HG02970 (cell line): ENCODE results near the gene TNFRSF11A.

Source experiments
- ATAC-seq: cut with Tn5 transposase; IDR thresholded peaks from one replicate; pipeline ENCODE4 v1.9.1; 2021; ENCODE audit warnings: mild to moderate bottlenecking, moderate library complexity, moderate number of reproducible peaks; ENCODE audit not compliant: unreplicated experiment, low FRiP score

Gene TNFRSF11A

DNA sequence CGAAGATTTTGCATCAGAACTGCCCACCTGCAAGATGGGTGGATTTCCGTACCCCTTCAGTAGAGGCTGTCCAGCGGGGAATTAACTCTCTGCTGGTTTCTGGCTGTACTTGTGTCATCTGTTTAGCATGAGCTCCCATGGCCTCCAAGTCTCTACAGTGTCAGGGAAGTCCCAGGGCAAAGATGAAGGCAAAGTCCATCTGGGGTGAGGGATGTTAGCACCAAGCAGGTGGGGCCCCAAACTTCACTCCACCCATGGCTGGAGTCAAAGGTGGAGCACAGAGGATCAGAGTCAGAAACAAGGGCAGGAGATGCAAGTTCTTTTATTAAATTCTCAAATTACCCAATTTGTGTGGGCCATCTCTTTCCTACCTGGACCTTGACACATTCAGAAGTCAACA is 78.0 kb downstream of the TNFRSF11A start:
- no peak for ATAC-seq

- no peak for ATAC-seq
Observed at GRCh38 chr18:62404881-62405280, 79.8 kb downstream of the TNFRSF11A start.

- ATAC-seq, result no peak
Observed at GRCh38 chr18:62407660-62408059, 82.5 kb downstream of the TNFRSF11A start.

DNA sequence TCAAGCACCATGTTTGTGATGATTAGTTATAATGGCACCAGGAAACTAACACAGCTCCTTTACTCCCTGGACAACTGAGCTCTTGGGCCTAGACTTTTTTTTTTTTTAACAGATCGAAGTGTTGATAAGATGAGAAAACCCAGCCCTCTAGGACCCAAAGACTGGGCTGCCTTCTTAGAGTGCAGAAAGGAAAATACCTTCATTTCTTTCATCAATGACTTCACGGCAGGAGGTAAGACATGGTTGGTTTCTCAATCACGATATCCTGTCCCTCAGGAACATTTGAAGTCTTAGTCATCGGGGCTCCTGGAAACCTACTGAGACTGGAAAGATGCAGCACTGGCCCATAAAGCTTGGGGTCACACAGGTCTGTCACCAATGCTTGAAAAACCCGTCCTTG is 84.7 kb downstream of the TNFRSF11A start:
- no peak for ATAC-seq

GRCh38 chr18:62412231-62412979 is 87.3 kb downstream of the TNFRSF11A start:
- ATAC-seq, result no peak

DNA sequence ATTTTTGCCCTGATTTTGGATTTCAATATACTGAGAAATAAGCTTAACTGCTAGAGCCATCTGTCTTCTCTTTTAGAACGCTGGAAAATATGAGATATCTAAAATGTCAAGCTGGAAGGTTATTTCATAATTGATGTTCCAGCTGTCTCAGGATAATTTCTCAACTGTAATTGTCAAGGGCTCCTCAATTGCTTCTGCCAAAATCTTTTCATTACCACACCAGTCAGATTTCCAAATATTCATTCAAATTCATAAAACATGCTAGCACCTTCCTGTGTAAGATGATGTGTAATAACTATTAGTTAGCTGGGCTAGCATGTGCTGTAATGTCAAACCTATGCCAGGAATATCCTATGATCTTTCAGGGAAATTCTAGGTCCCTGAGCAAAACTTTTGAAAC is 88.1 kb downstream of the TNFRSF11A start:
- no peak for ATAC-seq

- no peak for ATAC-seq
Observed at GRCh38 chr18:62418258-62418657, 93.1 kb downstream of the TNFRSF11A start.

GRCh38 chr18:62420151-62420512 is 95.0 kb downstream of the TNFRSF11A start:
- ATAC-seq, result no peak

GRCh38 chr18:62420513-62421209 is 95.6 kb downstream of the TNFRSF11A start:
- ATAC-seq, result peak; percentile 90

DNA sequence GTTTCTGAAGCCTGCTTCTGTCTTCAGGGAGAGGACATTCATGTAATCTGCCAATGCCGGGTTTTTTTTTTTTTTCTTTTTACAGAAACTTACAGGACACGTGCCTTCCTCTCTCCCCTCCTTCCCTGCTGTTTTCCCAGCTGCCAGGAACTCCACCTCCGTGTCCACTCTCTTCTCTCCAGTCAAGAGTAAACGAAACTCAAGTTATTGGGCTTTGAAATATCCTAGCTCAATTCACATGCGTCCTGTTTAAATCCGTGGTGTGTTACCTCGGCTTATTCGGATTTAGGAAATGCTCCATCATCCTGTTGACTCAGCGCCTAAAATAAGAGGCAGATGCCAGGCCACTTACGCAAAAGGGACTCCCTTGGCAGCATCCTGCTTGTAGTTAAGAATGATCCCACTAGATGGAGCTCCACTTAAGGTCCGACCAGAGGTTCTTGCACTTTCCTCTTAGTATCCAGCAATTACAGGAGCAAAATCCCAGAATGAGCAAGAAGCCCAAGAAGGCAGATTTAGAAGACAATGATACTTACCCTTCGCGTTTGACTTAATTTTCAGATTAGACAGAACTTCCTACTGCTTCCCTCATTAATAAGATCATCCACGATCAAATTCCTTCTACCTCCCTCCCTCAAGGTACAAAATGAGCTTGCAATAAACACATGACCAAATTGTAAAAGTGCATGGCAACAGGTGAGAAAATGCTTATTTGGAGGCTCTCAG is 100.5 kb downstream of the TNFRSF11A start:
- ATAC-seq, result no peak

DNA sequence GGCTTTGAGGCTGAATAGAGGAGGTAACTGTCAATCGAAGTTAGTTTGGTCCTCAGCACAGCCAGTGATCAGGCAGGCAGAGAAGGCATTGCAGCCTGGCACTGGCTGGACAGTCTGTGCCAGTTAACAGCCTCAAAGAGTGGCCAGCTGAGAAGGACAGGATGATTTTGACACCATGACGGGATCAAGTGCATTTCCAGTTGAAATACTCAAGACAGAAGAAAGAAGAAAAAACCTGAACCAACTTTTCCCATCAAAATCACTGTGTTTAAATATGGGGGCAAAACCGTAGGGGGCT is 101.0 kb downstream of the TNFRSF11A start:
- no peak for ATAC-seq

DNA sequence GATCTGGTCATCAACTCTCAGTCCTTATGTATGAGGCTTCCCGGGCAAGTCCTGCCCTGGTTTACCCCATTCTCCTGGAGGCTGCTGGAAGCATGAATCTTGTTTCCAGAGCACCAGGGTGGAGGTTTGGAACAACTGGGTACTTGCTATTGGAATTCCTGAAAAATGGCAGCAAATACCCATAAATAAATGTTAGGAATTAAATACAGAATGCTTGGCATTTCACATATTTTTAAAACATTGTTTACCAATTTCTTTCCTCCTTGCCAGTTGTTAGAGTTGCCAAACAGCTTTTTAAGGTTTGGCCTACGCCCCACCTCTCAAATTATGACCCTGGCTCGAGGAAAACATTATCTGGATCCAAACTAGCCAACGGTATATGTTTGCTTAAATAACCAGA is 107.1 kb downstream of the TNFRSF11A start:
- no peak for ATAC-seq

DNA sequence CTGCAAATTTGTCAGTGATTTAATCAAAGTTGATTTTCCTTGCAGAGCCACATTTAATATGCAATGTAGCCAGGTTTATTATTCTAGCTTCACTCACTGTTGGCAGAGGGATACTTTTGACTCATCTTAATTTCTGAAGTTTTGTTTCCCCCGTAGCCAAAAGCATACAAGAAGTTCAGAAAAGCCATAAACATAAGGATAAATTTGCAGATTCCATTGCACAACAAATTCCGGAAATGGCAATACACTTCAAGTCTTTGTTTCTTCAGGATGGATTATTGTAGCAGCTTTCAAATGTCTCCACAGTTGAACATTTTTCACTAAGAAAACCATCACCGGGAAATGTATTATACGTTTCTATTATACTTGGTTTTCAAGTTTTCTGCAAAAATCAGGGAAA is 109.7 kb downstream of the TNFRSF11A start:
- no peak for ATAC-seq

- no peak for ATAC-seq
Observed at GRCh38 chr18:62435435-62436031, 110.4 kb downstream of the TNFRSF11A start.

DNA sequence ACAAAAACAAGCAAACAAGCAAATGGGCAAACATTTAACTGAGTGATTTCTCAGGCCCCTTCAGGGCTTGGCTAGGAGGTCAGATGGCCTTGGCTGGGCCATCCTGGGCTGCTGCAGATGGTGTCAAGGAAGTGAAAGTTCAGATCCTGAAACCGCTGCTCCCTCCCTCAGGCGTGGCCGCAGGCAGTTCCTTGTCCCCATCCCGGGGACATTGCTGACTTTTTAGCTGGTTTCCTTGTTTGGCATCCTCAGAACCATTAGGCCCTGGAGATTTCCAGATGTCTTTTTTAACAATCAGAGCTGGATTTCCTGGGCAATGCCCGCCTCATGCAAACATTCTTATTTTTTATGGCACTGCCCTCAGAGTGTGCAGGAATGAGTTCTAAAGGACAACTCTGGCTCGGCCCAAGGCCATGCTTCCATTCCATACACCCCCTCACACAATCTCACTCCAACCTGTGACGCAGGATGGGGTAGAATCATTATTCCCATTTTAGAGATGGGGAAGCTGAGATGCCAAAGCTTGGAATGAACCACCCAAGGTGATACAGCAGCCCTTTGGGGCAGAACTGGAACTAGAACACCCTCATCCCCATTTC is 111.6 kb downstream of the TNFRSF11A start:
- no peak for ATAC-seq

DNA sequence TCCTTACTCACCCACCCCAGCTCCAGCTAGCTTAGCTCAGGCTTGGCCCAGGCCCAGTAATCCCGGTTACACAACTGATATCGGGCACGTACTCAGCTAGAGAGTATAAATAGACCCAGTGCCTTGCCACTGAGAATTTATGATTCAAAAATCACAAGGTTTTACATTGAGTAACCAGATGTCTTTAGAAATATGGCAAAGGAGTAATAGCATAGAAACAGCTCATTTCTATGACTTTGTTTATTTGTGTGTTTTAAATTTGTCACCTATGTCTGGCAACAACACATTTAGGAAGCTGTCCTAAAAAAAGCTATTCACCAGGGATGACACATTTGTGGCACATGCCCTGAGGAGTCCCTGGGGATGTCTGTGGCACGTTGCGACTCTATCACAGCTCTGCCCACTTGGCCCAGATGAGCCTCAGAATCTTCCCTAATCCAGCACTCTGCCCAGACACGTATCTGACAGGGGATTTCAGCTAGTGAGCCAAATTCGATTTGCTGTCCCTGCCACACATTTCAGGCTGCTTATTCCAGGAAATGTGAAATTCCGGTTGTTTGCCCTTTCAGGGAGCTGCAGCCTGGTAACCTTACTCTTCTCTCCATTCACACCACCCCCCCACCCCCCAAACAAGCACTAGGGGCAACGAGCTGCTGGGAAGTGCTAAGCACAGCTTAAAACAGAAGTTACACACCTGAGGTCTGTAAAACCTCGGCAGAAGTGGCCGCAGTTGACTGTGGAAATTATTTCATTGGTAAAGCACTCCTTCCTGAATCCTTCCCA is 112.3 kb downstream of the TNFRSF11A start:
- ATAC-seq, result no peak

GRCh38 chr18:62438018-62438329 is 112.9 kb downstream of the TNFRSF11A start:
- no peak for ATAC-seq

- ATAC-seq, result no peak
Observed at GRCh38 chr18:62438402-62438801, 113.3 kb downstream of the TNFRSF11A start.

DNA sequence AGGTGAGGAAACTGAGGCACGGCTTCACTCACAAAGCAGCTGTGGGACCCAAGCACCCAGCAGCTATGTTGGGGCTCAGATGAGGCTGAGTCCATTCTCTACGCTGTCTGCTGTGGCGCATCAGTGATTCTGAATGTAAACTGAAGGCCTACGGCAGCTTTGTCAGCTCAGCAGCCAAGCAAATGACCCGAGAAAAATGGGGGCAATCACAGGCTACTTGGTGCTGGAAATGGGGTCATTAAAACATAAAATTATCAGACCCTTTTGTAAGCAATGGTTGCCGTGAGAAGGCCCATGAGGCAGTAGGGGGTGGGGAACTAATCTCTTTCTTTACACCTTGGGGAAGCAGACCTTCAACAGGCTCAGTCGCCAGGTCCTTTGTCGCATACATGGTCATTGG is 113.8 kb downstream of the TNFRSF11A start:
- no peak for ATAC-seq
